Stimulated activated CD4-positive, alpha-beta T cell treated with anti-CD3 and anti-CD28 coated beads, Interleukin-1b, Interleukin-23, amount 100 ng/mL, for 1 hour (primary cell): ENCODE results near the gene LBP.
"Not testable (repeated sequence)": the region's sequence is repeated elsewhere in the genome, so short reads cannot be mapped to it uniquely, and the experiment has no call there.

Experiments
- DNase-seq, 2 donors: peaks; one replicate each; pipeline ENCODE4 v3.0.0-alpha.2; 2020; ENCODE audit warnings: low read depth in 2 of 2

Gene LBP

DNA sequence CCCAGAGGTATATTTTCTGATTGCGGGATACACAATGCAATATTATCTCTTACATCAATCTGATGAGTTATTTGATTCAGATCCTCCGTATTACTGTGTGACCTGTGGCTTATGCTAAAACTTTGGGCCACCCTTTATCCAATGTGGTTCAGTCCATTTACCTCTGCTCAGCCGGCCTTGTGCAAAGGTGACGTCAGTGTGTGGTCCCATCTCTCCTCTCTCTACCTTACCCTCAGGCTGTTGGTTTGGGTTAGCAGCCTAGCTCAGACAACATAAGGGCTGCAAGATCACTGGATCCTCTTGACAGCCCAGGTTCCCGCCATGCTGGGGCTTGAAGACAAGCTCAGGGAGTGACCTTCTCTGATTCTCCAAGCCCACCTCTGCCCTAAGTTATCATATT is 55.8 kb downstream of the LBP start:
- no peak for DNase-seq

DNA sequence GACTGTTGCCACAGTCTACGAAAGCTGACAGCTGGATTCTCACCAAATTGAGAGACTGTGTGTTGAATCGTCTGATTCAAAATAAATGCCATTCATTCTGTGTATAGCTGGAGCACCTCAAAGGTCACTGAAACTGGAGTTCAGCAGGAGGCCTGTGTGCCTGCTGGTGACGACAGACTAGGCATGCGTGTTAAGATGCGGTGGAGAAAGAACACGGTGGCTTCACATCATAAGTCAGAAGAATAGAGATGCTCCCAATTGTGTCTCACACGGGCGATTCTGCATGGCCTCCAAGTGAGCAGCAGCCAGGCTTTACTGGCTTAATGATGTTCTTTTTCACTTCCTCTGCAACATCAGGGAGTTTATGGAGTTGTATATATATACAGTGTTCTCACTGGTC is 56.5 kb downstream of the LBP start:
- DNase-seq = no peak

DNA sequence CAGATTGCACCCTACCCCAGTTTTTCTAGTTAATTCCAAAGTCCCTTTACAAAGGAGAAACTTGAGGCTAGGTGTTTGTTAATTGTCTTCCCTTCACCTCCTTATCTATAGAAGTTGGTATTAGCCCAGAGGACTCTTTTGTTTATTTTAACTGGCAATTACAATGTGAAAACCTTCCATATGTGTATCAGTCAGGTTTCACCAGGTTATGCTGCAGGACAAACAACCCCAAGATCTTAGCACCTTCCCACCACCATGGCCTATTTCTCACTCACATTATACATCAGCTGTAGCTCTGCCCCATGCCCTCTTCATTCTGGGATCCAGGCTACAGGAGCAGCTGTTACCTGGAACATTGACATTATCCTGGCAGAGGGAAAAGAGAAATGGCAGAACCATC is 57.7 kb downstream of the LBP start:
- no peak for DNase-seq

DNA sequence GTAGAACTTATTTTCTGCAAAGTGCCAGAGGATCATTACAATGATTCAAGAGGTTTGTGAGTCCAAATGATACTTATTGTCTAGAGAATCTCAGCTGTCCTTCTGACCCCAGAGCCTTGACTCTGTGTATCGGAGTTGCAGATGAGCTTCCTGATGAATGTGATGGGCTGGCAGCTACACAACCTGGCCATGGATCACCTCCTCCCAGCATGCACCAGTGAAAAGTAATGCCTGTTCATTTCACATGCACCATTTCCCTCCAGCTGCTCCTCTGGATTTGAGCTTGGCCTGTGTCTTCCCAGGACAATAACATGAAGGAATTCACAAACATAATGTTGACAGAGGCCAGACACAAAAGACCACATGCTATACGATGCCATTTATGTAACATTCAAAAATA is 58.9 kb downstream of the LBP start:
- no peak for DNase-seq

DNA sequence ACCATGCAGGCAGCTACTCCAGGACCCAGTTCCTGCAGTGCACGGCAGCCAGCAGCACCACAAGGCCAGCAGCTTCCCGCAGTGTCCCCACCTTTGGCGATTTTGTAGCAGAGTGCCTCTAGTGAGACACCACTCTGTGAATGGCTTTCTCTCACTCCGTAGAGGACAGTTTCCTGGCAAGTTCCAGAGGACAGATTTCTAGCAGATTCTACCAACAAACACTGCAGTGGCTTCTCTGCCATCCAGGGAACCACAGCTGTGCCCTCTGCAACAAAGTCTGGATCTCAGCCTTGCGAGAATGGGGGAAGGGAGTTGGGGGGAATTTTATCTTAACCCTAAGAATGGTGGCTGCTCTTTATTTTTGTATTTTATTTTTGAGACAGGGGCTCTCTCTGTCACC is 60.2 kb downstream of the LBP start:
- DNase-seq = no peak

DNA sequence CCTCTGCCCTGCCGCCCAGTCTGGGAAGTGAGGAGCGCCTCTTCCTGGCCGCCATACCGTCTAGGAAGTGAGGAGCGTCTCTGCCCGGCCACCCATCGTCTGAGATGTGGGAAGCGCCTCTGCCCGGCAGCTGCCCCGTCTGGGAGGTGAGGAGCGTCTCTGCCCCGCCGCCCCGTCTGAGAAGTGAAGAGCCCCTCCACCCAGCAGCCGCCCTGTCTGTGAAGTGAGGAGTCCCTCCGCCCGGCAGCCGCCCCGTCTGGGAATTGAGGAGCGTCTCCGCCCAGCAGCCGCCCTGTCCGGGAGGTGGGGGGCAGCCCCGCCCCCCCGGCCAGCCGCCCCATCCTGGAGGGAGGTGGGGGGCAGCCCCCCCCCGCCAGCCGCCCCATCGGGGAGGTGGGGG is 61.0 kb downstream of the LBP start:
- no peak for DNase-seq

DNA sequence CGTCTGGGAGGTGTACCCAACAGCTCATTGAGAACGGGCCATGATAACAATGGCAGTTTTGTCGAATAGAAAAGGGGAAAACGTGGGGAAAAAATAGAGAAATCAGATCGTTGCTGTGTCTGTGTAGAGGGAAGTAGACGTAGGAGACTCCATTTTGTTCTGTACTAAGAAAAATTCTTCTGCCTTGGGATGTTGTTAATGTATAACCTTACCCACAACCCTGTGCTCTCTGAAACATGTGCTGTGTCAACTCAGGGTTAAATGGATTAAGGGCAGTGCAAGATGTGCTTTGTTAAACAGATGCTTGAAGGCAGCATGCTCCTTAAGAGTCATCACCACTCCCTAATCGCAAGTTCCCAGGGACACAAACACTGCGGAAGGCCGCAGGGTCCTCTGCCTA is 61.5 kb downstream of the LBP start:
- not testable (repeated sequence) for DNase-seq

DNA sequence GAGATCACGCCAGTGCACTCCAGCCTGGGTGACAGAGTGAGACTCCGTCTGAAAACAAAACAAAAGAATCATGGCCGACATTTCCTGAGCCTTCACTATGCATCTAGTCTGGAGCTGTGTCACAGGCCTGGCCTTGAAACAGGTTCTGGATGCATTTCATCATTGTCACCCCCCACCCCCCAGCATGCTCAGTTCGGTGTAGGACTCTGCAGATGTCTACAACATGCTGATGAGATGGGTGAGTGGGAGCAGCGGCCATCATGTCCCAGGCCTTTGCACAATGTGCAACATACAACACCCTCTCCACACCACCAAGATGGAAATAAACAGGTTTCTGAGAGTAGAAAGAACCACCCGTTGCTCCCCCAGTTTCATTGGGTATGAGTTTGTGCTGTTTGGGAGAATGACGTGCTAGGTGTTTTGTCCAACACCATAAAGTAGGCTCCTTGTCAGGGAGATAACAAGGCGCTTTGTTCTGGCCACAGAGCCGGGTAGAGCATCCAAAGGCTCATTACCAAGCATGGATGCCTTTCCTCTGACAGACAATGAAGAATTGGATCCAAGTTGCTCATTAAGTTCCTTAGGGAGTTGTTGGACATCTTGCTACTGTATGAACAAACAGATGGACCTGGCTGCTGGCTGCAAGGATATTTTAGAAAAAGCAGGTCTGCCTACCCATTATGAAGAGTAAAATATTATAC is 66.7 kb downstream of the LBP start:
- DNase-seq = no peak

DNA sequence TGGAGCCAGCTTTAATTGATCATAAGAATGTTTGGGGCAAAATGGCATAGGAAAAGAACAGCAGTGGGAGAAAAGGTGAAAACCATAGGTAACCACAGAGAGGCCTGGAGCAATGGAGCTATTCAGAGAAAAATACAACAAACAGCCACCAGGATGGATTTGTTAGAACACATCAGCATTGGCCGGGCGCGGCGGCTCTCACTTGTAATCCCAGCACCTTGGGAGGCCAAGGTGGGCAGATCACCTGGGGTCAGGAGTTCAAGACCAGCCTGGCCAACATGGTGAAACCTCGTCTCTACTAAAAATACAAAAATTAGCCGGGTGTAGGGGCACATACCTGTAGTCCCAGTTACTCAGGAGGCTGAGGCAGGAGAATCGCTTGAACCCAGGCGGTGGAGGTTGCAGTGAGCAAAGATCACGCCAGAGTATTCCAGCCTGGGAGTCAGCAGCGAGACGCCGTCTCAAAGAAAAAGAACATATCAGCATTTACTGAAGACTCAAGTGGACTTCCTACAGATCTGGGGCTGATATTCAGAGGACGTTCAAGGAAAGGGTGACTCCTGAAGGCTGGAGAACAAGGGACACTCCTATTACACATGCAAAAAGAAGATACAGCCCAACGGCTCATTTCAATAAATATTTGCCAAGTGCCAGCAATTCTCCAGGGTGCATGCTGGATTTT is 68.6 kb downstream of the LBP start:
- no peak for DNase-seq

DNA sequence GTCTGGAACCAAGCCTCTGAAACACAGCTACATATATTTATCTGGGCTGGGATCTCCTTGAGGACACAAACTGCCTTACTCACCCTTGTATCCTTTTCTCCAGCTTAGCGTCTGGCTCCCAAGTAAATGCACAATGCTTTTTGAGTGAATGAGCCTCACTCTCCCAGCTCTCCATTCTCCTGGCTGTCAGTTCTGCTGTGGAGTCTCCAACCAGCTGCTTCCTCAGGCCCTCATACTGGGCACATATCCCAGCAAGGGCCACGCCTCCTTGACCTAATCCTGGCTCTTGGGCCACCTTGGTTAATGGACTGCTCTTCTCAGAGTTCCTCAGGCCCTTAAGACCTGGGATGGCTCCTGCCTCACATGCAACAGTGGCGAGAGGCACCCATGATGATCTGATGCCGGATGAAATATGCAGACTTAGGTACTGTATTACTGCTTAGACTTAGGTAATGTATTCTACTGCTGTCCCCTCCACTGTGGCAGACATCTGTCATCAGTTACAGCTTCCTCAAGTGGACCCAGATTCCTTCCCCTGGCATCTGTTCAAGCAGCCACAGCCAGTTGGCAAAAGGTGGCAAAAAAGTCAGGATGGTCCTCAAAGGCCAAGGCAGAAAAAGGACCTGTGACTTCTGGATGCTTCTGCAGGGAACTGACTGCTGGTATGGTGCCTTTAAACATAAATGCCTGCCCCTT is 72.4 kb downstream of the LBP start:
- DNase-seq = no peak

DNA sequence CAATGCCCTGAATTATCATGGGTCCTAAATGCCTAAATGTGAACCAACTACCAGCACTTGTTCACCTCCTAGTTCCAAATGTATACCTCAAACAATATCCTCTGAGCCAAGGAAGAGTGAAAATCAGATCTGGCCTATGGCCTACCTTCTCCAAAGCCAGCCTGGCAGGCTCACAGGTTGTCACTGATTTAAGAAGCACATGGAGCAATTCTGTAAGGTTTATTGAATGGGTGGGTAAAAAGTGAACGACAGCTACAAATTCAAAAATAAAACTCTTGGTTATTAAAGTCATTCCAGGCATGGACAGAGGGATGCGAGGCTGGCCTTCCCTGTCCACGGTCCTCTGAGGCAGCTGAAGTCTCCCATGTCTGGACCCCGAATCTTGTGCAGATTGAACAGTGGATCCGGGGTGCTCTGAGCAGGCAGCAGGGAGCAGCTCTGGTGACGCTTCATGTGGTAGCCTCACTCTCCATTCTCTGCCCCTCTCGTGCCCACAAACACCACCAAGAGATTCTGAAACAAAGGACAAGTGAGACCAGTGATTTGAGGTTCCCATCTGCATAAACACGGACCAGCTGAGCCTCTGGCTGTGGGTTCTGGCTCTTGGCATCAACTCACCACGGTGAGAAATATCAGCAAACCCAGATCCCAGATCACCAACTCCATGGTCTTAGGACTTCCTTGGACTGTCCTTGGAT is 74.3 kb downstream of the LBP start:
- DNase-seq = no peak

DNA sequence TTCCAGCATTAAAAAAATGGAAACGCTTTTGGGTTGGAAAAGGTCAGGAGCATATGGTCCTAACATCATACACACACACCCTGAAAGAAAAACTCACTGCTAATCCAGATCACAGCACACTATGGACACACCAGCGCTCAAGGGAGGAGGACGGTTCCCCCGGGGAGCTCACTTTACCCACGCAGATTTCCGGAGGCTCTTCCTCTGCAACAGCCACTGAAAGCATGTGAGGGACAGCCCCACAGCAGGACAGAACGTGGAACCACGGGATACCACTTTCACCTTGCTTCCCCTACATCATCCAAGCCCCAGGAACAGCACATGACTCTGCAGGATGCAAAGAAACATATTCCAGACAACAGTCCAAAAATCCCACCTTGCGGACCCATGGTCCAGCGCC is 75.6 kb downstream of the LBP start:
- no peak for DNase-seq

DNA sequence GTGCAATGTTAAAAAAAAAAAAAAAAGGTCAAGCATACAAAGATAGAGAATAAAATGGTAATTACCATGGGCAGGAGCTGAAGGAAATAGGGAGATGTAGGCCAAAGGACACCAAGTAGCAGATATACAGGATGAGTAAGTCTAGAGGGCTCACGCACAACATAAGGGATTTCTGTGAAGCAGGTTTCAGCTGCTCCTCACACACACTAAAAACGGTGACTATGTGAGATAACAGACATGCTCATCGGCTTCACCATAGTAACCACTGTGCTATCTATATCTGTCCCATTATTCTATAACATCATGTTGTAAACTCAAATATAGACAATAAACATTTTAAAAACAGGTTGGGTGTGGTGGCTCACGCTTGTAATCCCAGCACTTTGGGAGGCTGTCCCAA is 77.3 kb downstream of the LBP start:
- no peak for DNase-seq

DNA sequence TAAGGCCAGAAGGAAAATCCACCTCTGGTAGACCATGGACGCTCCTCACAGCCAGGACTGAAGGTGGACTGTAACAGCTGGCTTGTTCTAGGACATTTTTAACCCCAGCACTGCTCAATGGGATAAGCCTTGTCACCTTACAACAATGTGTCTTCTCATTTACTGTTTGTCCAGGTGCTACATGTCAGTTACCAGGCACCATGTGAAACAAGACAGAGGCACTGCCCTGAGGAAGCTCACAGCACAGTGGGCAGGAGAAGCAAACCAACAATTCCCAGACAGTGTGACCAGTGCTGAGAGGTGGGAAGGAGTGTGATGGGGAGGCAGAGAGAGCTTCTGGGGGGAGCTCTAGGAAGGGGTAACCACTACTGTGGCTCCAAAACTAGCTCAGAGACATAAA is 78.1 kb downstream of the LBP start:
- no peak for DNase-seq

DNA sequence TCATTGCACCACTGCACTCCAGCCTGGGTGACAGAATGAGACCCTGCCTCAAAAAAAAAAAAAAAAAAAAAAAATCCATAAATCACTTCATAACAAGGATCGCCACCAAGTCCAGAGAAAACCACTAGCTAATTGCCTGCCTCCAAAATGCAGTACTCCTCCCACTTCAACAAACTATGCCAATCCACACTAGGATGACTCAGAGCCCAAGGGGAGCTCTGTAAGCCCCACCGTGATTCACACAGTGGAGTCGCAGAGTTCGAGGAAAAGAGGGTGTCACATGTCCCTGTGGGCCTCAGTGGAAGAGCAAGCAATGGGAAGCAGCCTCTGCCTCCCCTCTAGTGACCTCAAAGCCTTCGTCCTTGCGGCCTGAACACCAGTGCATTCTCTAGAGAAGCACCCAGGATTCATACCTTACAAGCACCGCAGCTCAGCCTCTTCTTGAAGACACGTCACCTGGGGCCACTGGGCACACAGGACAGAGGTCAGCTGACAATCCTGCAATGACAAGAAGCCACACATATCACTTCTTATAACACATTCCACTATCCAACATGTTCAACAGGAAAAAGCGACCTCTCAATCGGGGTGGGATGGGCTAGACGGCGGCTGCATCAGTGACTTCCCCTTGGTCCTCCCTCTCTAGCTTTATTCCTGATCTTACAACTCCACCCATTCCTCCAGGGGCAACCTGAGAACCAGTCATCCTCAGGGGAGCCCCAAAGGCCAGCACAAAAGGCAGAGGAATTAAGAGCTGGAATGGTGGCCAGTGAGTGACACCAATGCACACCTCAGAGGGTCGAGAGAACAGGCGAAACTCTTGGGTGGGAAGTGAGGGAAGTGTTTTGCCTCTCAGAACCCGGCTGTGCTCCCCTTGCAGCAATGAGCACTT is 80.0 kb downstream of the LBP start:
- no peak for DNase-seq
